Nephron progenitor cell (in vitro differentiated cells): Measurements from ENCODE around the gene SH3PXD2B.

Experiments
- DNase-seq: peaks from one replicate; pipeline ENCODE4 v3.0.0; 2021
- H3K27ac Mint-ChIP-seq: 2 replicates; pipeline ENCODE4 v1.8.0; 2021; ENCODE audit warnings: mild to moderate bottlenecking, moderate library complexity, mixed read lengths
- H3K27me3 Mint-ChIP-seq: 2 replicates; pipeline ENCODE4 v1.8.0; 2021; ENCODE audit warnings: mild to moderate bottlenecking, low read depth, mixed read lengths; ENCODE audit not compliant: poor library complexity
- H3K36me3 Mint-ChIP-seq: 2 replicates; pipeline ENCODE4 v1.8.0; 2021; ENCODE audit warnings: low read depth, mixed read lengths
- H3K4me1 Mint-ChIP-seq: 2 replicates; pipeline ENCODE4 v1.8.0; 2021; ENCODE audit warnings: mixed read lengths
- H3K4me3 Mint-ChIP-seq: 2 replicates; pipeline ENCODE4 v1.8.0; 2021; ENCODE audit warnings: mild to moderate bottlenecking, moderate library complexity, mixed read lengths
- H3K9me3 Mint-ChIP-seq: 2 replicates; pipeline ENCODE4 v1.8.0; 2021; ENCODE audit warnings: mild to moderate bottlenecking, moderate library complexity, mixed read lengths
- CTCF ChIP-seq: fragments of 200-600 bp; sonication (generic); IDR thresholded peaks from 2 replicates; pipeline ENCODE4 v1.5.0; 2021; ENCODE audit warnings: antibody characterized with exemption

Gene SH3PXD2B

GRCh38 chr5:172383191-172383802 is 71.0 kb downstream of the SH3PXD2B start:
- no peaks in the 10 kb centered on the region for H3K9me3 Mint-ChIP-seq
- DNase-seq, result no peak
- H3K4me3 Mint-ChIP-seq, result no peak overlapping the region
- peaks cover 71% of the 10 kb centered on the region for H3K36me3 Mint-ChIP-seq
- TF ChIP-seq CTCF, result no peak
- H3K27ac Mint-ChIP-seq, result peak overlapping the region; percentile 66
- no peaks in the 10 kb centered on the region for H3K27me3 Mint-ChIP-seq
- H3K4me1 Mint-ChIP-seq, result no peaks in the 10 kb centered on the region

- H3K9me3 Mint-ChIP-seq, result no peaks in the 10 kb centered on the region
- TF ChIP-seq CTCF, result no peak
- no peaks in the 10 kb centered on the region for H3K27me3 Mint-ChIP-seq
- H3K4me3 Mint-ChIP-seq, result no peak overlapping the region
- H3K27ac Mint-ChIP-seq, result peak overlapping the region; percentile 91
- no peaks in the 10 kb centered on the region for H3K4me1 Mint-ChIP-seq
- no peak for DNase-seq
- H3K36me3 Mint-ChIP-seq, result peaks cover 65% of the 10 kb centered on the region
Observed at GRCh38 chr5:172380987-172381643, 73.2 kb downstream of the SH3PXD2B start.

GRCh38 chr5:172380301-172380986 is 73.9 kb downstream of the SH3PXD2B start:
- peaks cover 65% of the 10 kb centered on the region for H3K36me3 Mint-ChIP-seq
- H3K27ac Mint-ChIP-seq, result peak overlapping the region; percentile 91
- no peak overlapping the region for H3K4me3 Mint-ChIP-seq
- no peaks in the 10 kb centered on the region for H3K4me1 Mint-ChIP-seq
- TF ChIP-seq CTCF, result no peak
- H3K9me3 Mint-ChIP-seq, result no peaks in the 10 kb centered on the region
- no peak for DNase-seq
- no peaks in the 10 kb centered on the region for H3K27me3 Mint-ChIP-seq

- Mint-ChIP-seq H3K36me3 (peaks cover 66% of the 10 kb centered on the region), H3K4me1 (no peaks in the 10 kb centered on the region), H3K27me3 (no peaks in the 10 kb centered on the region), H3K4me3 (no peak overlapping the region), H3K27ac (no peak overlapping the region), H3K9me3 (no peaks in the 10 kb centered on the region)
- no peak for TF ChIP-seq CTCF
- no peak for DNase-seq
Observed at GRCh38 chr5:172379481-172379880, 74.8 kb downstream of the SH3PXD2B start.

GRCh38 chr5:172377856-172378255 is 76.5 kb downstream of the SH3PXD2B start:
- no peak for DNase-seq
- H3K27me3 Mint-ChIP-seq, result no peaks in the 10 kb centered on the region
- no peaks in the 10 kb centered on the region for H3K4me1 Mint-ChIP-seq
- H3K27ac Mint-ChIP-seq, result no peak overlapping the region
- H3K36me3 Mint-ChIP-seq, result peaks cover 78% of the 10 kb centered on the region
- H3K9me3 Mint-ChIP-seq, result peaks cover 4% of the 10 kb centered on the region
- no peak overlapping the region for H3K4me3 Mint-ChIP-seq
- no peak for TF ChIP-seq CTCF
